Dermis microvascular lymphatic vessel endothelial cell (primary cell): ENCODE data around the gene TSKU. TPM values are rescaled to one million over a fixed set of nuclear protein-coding genes. Genes with fewer than 3 reads are reported as not detected.
"Not testable (repeated sequence)": the region's sequence is repeated elsewhere in the genome, so short reads cannot be mapped to it uniquely, and the experiment has no call there.

Experiments
- DNase-seq, 2 donors: peaks; one replicate each; pipeline versions ENCODE4 v3.0.0 to v3.0.0-alpha.2; 2010; ENCODE audit warnings: low read depth in 2 of 2
- total RNA-seq: library from RNA; depleted of rRNA; stranded (reverse); fragments of >200 nt; gene quantifications from 2 replicates; pipeline ENCODE4 v1.2.1, GENCODE V29; 2014

Gene TSKU
- total RNA-seq, 1 donor from 2014 or later = 3.0 TPM

GRCh38 chr11:76823481-76824028 lies 40.4 kb downstream of the TSKU start:
- DNase-seq = peak; percentile 97 to 98

GRCh38 chr11:76824083-76824939 lies 41.2 kb downstream of the TSKU start:
- DNase-seq = peak in 1 of 2 donors; percentile 76

GRCh38 chr11:76824980-76825725 lies 42.0 kb downstream of the TSKU start:
- DNase-seq = no peak

GRCh38 chr11:76825726-76826396 lies 42.7 kb downstream of the TSKU start:
- no peak for DNase-seq

GRCh38 chr11:76826508-76826907 lies 43.4 kb downstream of the TSKU start:
- not testable (repeated sequence) for DNase-seq

GRCh38 chr11:76827005-76827404 lies 43.8 kb downstream of the TSKU start:
- not testable (repeated sequence) for DNase-seq

GRCh38 chr11:76830639-76831327 lies 47.6 kb downstream of the TSKU start:
- DNase-seq = peak in 1 of 2 donors; percentile 39

GRCh38 chr11:76831686-76832310 lies 48.6 kb downstream of the TSKU start:
- no peak for DNase-seq

- DNase-seq = no peak
Observed at GRCh38 chr11:76832361-76832760, 49.2 kb downstream of the TSKU start.

- DNase-seq = no peak
Observed at GRCh38 chr11:76834151-76834550, 51.0 kb downstream of the TSKU start.

- DNase-seq = no peak
Observed at GRCh38 chr11:76835036-76835435, 51.9 kb downstream of the TSKU start.

GRCh38 chr11:76835928-76836612 lies 52.9 kb downstream of the TSKU start:
- peak in 1 of 2 donors; percentile 35 for DNase-seq

GRCh38 chr11:76836613-76837291 lies 53.6 kb downstream of the TSKU start:
- no peak for DNase-seq

GRCh38 chr11:76837696-76838677 lies 54.8 kb downstream of the TSKU start:
- no peak for DNase-seq

GRCh38 chr11:76838678-76839068 lies 55.5 kb downstream of the TSKU start:
- DNase-seq = peak in 1 of 2 donors; percentile 70

GRCh38 chr11:76839311-76839710 lies 56.2 kb downstream of the TSKU start:
- DNase-seq = peak in 1 of 2 donors; percentile 46

- DNase-seq = no peak
Observed at GRCh38 chr11:76841923-76842452, 58.8 kb downstream of the TSKU start.

- DNase-seq = no peak
Observed at GRCh38 chr11:76843907-76844306, 60.8 kb downstream of the TSKU start.
